H1 (cell line): Measurements from ENCODE around the gene SEC24B. TPM values are rescaled to one million over a fixed set of nuclear protein-coding genes. Genes with fewer than 3 reads are reported as not detected.

ENCODE experiments used
- CTCF ChIA-PET: fragments of 300-600 bp; sonication (Branson Sonifier 250); formaldehyde crosslinking; loops from one replicate; lab custom pipeline; 2021; ENCODE audit not compliant: partially characterized antibody; lab: Charles Lee
- POLR2A ChIA-PET: fragments of 300-600 bp; sonication (Branson Sonifier 250); formaldehyde crosslinking; loops from one replicate; lab custom pipeline; 2021; ENCODE audit warnings: inconsistent platforms; ENCODE audit not compliant: partially characterized antibody; lab: Charles Lee
- DNase-seq, 2 experiments: peaks; one replicate each; pipeline versions ENCODE4 v3.0.0 to v3.0.0-alpha.2; 2010 to 2022; ENCODE audit warnings: low spot score in 2 of 2, low read depth in 1 of 2, mixed read lengths in 1 of 2
- FAIRE-seq: peaks from 2 replicates; lab custom pipeline; 2011; peaks lifted over from hg19 to GRCh38; lab: Jason Lieb, UNC
- H2AFZ ChIP-seq: 2 replicates; pipeline ENCODE4 v1.8.1; 2012; ENCODE audit warnings: low read length, inconsistent platforms
- H2AK5ac ChIP-seq: 2 replicates; pipeline ENCODE4 v1.6.1; 2013; ENCODE audit warnings: low read depth, low read length
- H2BK120ac ChIP-seq: replicated peaks from 2 replicates; pipeline ENCODE3; 2013; ENCODE audit warnings: low read depth, low read length, inconsistent platforms
- H2BK12ac ChIP-seq: 2 replicates; pipeline ENCODE4 v1.6.1; 2013; ENCODE audit warnings: low read depth, low read length
- H2BK15ac ChIP-seq: 2 replicates; pipeline ENCODE4 v1.6.1; 2013; ENCODE audit warnings: low read length
- H2BK20ac ChIP-seq: 2 replicates; pipeline ENCODE4 v1.6.1; 2013; ENCODE audit warnings: low read length
- H2BK5ac ChIP-seq: 2 replicates; pipeline ENCODE4 v1.6.1; 2013; ENCODE audit warnings: low read depth, low read length
- H3K14ac ChIP-seq: 2 replicates; pipeline ENCODE4 v1.6.1; 2013; ENCODE audit warnings: inconsistent platforms; ENCODE audit not compliant: insufficient read length
- H3K18ac ChIP-seq: 2 replicates; pipeline ENCODE4 v1.6.1; 2013; ENCODE audit warnings: low read length; ENCODE audit errors: extremely low read depth
- H3K23ac ChIP-seq: 2 replicates; pipeline ENCODE4 v1.6.1; 2013; ENCODE audit warnings: inconsistent platforms; ENCODE audit not compliant: insufficient read length
- H3K23me2 ChIP-seq: 2 replicates; pipeline ENCODE4 v1.6.1; 2013; ENCODE audit warnings: low read depth, low read length
- H3K27ac ChIP-seq: 2 replicates; pipeline ENCODE4 v1.6.1; 2011; ENCODE audit warnings: low read depth, low read length, inconsistent platforms
- H3K27me3 ChIP-seq, 4 experiments: replicated peaks in 1 of 4; 1 replicate in 1 of 4; 2 replicates in 3 of 4; pipeline versions ENCODE4 v1.6.1 to v1.8.1; 2011 to 2013; ENCODE audit warnings: low read length in 3 of 4, mild to moderate bottlenecking in 3 of 4, inconsistent platforms in 2 of 4, mixed read lengths in 2 of 4, moderate library complexity in 1 of 4; ENCODE audit not compliant: control insufficient read depth in 3 of 4, insufficient read depth in 3 of 4; ENCODE audit errors: extremely low read depth in 1 of 4
- H3K36me3 ChIP-seq, 4 experiments: 2 replicates each; pipeline versions ENCODE4 v1.6.1 to v1.8.1; 2011 to 2013; ENCODE audit warnings: mild to moderate bottlenecking in 4 of 4, low read length in 3 of 4, moderate library complexity in 2 of 4, control low read depth in 1 of 4, inconsistent platforms in 1 of 4; ENCODE audit not compliant: insufficient read depth in 4 of 4, control insufficient read depth in 2 of 4
- H3K4ac ChIP-seq: replicated peaks from 2 replicates; pipeline ENCODE3; 2013; ENCODE audit warnings: low read length, low read depth, mixed read lengths, inconsistent platforms; ENCODE audit not compliant: insufficient read length
- H3K4me1 ChIP-seq, 4 experiments: replicated peaks in 1 of 4; 1 replicate in 1 of 4; 2 replicates in 3 of 4; pipeline versions ENCODE4 v1.6.1 to v1.8.1; 2011 to 2013; ENCODE audit warnings: low read length in 3 of 4, inconsistent platforms in 2 of 4, mixed read lengths in 1 of 4; ENCODE audit not compliant: insufficient read depth in 4 of 4, control insufficient read depth in 3 of 4
- H3K4me2 ChIP-seq, 2 experiments: 2 replicates each; pipeline versions ENCODE4 v1.6.1 to v1.8.1; 2011 to 2013; ENCODE audit warnings: low read depth in 2 of 2, low read length in 2 of 2, control low read depth in 1 of 2, inconsistent platforms in 1 of 2, mild to moderate bottlenecking in 1 of 2; ENCODE audit not compliant: insufficient read depth in 1 of 2
- H3K4me3 ChIP-seq, 4 experiments: fragments of 200-600, 300-600 bp in 1 of 4; sonication (generic), shearing (Covaris generic), sonication (Bioruptor Twin) in 1 of 4; 2 replicates each; pipeline versions ENCODE4 v1.5.1 to v1.8.1; 2011 to 2016; ENCODE audit warnings: low read length in 4 of 4, low read depth in 3 of 4, control low read depth in 2 of 4, inconsistent platforms in 2 of 4, mild to moderate bottlenecking in 2 of 4, mixed read lengths in 1 of 4, moderate library complexity in 1 of 4; ENCODE audit not compliant: insufficient read depth in 2 of 4; ENCODE audit errors: extremely low read depth in 1 of 4
- H3K56ac ChIP-seq: replicated peaks from 2 replicates; pipeline ENCODE3; 2013; ENCODE audit warnings: low read depth, mild to moderate bottlenecking, mixed read lengths, low read length, inconsistent platforms; ENCODE audit not compliant: insufficient read length
- H3K79me1 ChIP-seq: 2 replicates; pipeline ENCODE4 v1.6.1; 2013; ENCODE audit warnings: low read depth, low read length, control low read depth
- H3K79me2 ChIP-seq, 2 experiments: 2 replicates each; pipeline versions ENCODE4 v1.6.1 to v1.8.1; 2012 to 2013; ENCODE audit warnings: low read length in 2 of 2, mild to moderate bottlenecking in 2 of 2, inconsistent platforms in 1 of 2; ENCODE audit not compliant: insufficient read depth in 2 of 2, control insufficient read depth in 1 of 2
- H3K9ac ChIP-seq, 4 experiments: replicated peaks in 1 of 4; 1 replicate in 1 of 4; 2 replicates in 3 of 4; pipeline versions ENCODE4 v1.6.1 to v1.8.1; 2011 to 2013; ENCODE audit warnings: low read depth in 3 of 4, low read length in 3 of 4, control low read depth in 2 of 4, mild to moderate bottlenecking in 2 of 4, moderate library complexity in 2 of 4, inconsistent platforms in 1 of 4; ENCODE audit errors: extremely low read depth in 1 of 4
- H3K9me3 ChIP-seq, 2 experiments: 2 replicates each; pipeline versions ENCODE4 v1.6.1 to v1.8.1; 2012 to 2013; ENCODE audit warnings: mild to moderate bottlenecking in 2 of 2, moderate library complexity in 2 of 2, control low read depth in 1 of 2, inconsistent platforms in 1 of 2, low read depth in 1 of 2, low read length in 1 of 2, mixed read lengths in 1 of 2; ENCODE audit not compliant: insufficient read depth in 2 of 2
- H4K20me1 ChIP-seq, 2 experiments: replicated peaks in 1 of 2; 2 replicates each; pipeline versions ENCODE3 to v1.8.1; 2011 to 2013; ENCODE audit warnings: inconsistent platforms in 2 of 2, low read length in 2 of 2, mild to moderate bottlenecking in 1 of 2; ENCODE audit not compliant: insufficient read depth in 2 of 2, control insufficient read depth in 1 of 2
- H4K5ac ChIP-seq: 2 replicates; pipeline ENCODE4 v1.6.1; 2013; ENCODE audit warnings: low read length, low read depth, mixed read lengths, inconsistent platforms; ENCODE audit not compliant: insufficient read length
- H4K8ac ChIP-seq: 2 replicates; pipeline ENCODE4 v1.8.0; 2013; ENCODE audit warnings: mild to moderate bottlenecking, moderate library complexity, low read length, inconsistent platforms; ENCODE audit not compliant: insufficient read depth; ENCODE audit errors: extremely low read depth
- H4K91ac ChIP-seq: replicated peaks from 2 replicates; pipeline ENCODE3; 2013; ENCODE audit warnings: low read length, mixed read lengths, inconsistent platforms; ENCODE audit not compliant: insufficient read length
- ATF3 ChIP-seq: IDR thresholded peaks from 2 replicates; pipeline ENCODE4 v1.6.1; 2011; ENCODE audit warnings: low read depth, mild to moderate bottlenecking, low read length; ENCODE audit not compliant: insufficient read depth
- BRCA1 ChIP-seq: IDR thresholded peaks from 2 replicates; pipeline ENCODE4 v1.6.1; 2012; ENCODE audit warnings: low read depth, low read length, improper control_type of control experiment
- CTCF ChIP-seq, 3 experiments: IDR thresholded peaks; 1 replicate in 2 of 3; 2 replicates in 1 of 3; pipeline versions ENCODE4 v1.5.1 to v1.6.1; 2011; ENCODE audit warnings: low read length in 3 of 3, mild to moderate bottlenecking in 3 of 3, inconsistent platforms in 2 of 3, low read depth in 1 of 3, moderate library complexity in 1 of 3; ENCODE audit not compliant: insufficient read depth in 1 of 3; ENCODE audit errors: control extremely low read depth in 1 of 3
- EGR1 ChIP-seq: IDR thresholded peaks from 2 replicates; pipeline ENCODE4 v1.6.1; 2011; ENCODE audit warnings: low read depth, low read length, borderline replicate concordance
- RXRA ChIP-seq: IDR thresholded peaks from 2 replicates; pipeline ENCODE4 v1.6.1; 2011; ENCODE audit warnings: low read depth, mild to moderate bottlenecking, low read length, moderate library complexity; ENCODE audit not compliant: insufficient read depth
- SP2 ChIP-seq: IDR thresholded peaks from 2 replicates; pipeline ENCODE4 v1.6.1; 2012; ENCODE audit warnings: mild to moderate bottlenecking, low read length, inconsistent platforms
- TAF7 ChIP-seq: optimal IDR thresholded peaks from 2 replicates; pipeline ENCODE3; 2011; ENCODE audit warnings: low read depth, mild to moderate bottlenecking, inconsistent platforms, low read length, moderate library complexity, borderline replicate concordance
- ZNF274 ChIP-seq: IDR thresholded peaks from 2 replicates; pipeline ENCODE4 v1.7.0; 2012; ENCODE audit warnings: low read length, borderline replicate concordance; ENCODE audit errors: extremely low read depth
- WGBS, 2 experiments: shearing (Covaris generic) in 1 of 2; methylation state at CpG; one replicate each; pipeline versions ENCODE4 v1.1.6 to v1.1.7; 2013 to 2015; ENCODE audit warnings: low lambda C conversion rate in 2 of 2, mixed read lengths in 2 of 2, inconsistent platforms in 1 of 2, low coverage in 1 of 2, missing lambda C conversion rate in 1 of 2; ENCODE audit not compliant: insufficient replicate concordance in 2 of 2, insufficient coverage in 1 of 2, insufficient read length in 1 of 2; ENCODE audit errors: extremely low coverage in 1 of 2, missing lambda C conversion rate in 1 of 2; 5-methylcytosine and 5-hydroxymethylcytosine counted together
- polyA plus RNA-seq, 7 experiments: library from polyadenylated mRNA; depleted of rRNA in 3 of 7; stranded (reverse) in 5 of 7; unstranded in 2 of 7; fragments of >200 nt in 5 of 7; fragments of 200-250 nt in 2 of 7; gene quantifications; 1 replicate in 5 of 7; 2 replicates in 1 of 7; 4 replicates in 1 of 7; pipeline versions ENCODE4 v1.2.1 to v1.2.3, GENCODE V29; 2011 to 2013; ENCODE audit warnings: missing spikeins in 2 of 7, mixed read lengths in 2 of 7
- total RNA-seq: library from RNA; stranded (reverse); fragmentation: NEBNext Ultra II Directional; extraction: Animal tissue kit (Norgen Biotek cat#: 25700); gene quantifications from 2 replicates; pipeline ENCODE4 v1.2.1, GENCODE V29; 2021

The SEC24B gene
- total and polyA plus RNA-seq, 2 of the 8 experiments (the other 6 are each of a cell fraction or from before 2014, with no cell fraction given): 25.6 to 30.9 TPM

GRCh38 chr4:109578846-109579245 is 145.2 kb downstream of the SEC24B start:
- Histone ChIP-seq H2BK15ac (no peak overlapping the region), H3K56ac (no peak overlapping the region), H3K14ac (no peak overlapping the region), H3K79me2 (no peaks in the 10 kb centered on the region), H3K36me3 (no peaks in the 10 kb centered on the region), H2AK5ac (no peak overlapping the region), H3K4me2 (no peak overlapping the region), H3K79me1 (no peaks in the 10 kb centered on the region), H2AFZ (no peak overlapping the region), H4K91ac (no peak overlapping the region), H4K5ac (no peak overlapping the region), H3K4me1 (no peaks in the 10 kb centered on the region), H4K20me1 (no peaks in the 10 kb centered on the region), H3K18ac (no peak overlapping the region), H3K9me3 (0 out of 4 replicates have a peak, but pooled peaks cover 0 to 3% of the 10 kb centered on the region in 2 experiments), H3K9ac (no peak overlapping the region), H3K23ac (no peak overlapping the region), H2BK12ac (no peak overlapping the region), H3K4me3 (no peak overlapping the region), H3K4ac (no peak overlapping the region), H3K27me3 (no peaks in the 10 kb centered on the region), H2BK120ac (no peak overlapping the region), H2BK20ac (no peak overlapping the region), H4K8ac (no peak overlapping the region), H3K27ac (no peak overlapping the region), H2BK5ac (no peak overlapping the region), H3K23me2 (no peaks in the 10 kb centered on the region)
- TF ChIP-seq EGR1 (no peak), BRCA1 (no peak), CTCF (IDR thresholded peaks at IDR 0.05; ENCODE audit: control extremely low read depth in 1 of 3, insufficient read depth in 1 of 3, low read depth in 1 of 3, low read length in 3 of 3) (no peak), TAF7 (no peak), RXRA (no peak), SP2 (no peak), ZNF274 (no peak), ATF3 (no peak)
- POLR2A ChIA-PET: no interaction called here
- no peak for DNase-seq
- CTCF ChIA-PET: no interaction called here
- no peak for FAIRE-seq
- 92% methylated on average over 3 of the region's 3 CpGs; no CpG with 5 or more reads in 1 of the 2 experiments for WGBS, 2 experiments
